Measurements from ENCODE around the gene NUDC. TPM values are rescaled to one million over a fixed set of nuclear protein-coding genes. Genes with fewer than 3 reads are reported as not detected.

NUDC gene
- total RNA-seq, 1 experiment from 2014 or later = 118 TPM

DNA sequence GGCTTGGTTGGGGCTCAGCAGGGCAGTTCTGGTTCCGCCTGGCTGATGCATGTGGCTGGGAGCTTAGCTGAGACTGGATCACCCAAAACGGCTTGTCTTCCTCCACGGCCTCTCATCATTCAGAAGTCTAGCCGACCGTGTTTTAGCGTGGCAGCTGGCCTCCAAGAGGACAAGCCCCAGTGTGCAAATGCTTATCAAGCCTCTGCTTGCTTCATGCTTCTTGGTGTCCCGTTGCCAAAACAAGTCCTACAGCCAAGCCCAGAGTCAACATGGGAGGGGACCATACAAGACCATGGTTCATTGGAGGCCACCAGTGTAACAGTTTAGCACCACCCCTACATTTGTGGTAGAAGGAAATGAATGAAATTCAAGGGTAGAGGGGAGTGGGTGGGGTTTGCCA lies 49.3 kb downstream of the NUDC start:
- CTCF ChIA-PET = interaction anchor here (5.5 kb wide), 1 partner anchor 28 kb away, joined by 73 read pairs; no protein-coding TSS in a partner anchor
- POLR2A ChIA-PET = no interaction called here
- Mint-ChIP-seq H3K36me3 (no peaks in the 10 kb centered on the region), H3K27me3 (ENCODE audit: low read depth) (peaks cover 5% of the 10 kb centered on the region; the same call in 1 of the 2 replicates), H3K4me1 (peaks cover 19% of the 10 kb centered on the region), H3K27ac (no peak overlapping the region), H3K4me3 (no peak overlapping the region), H3K9me3 (no peaks in the 10 kb centered on the region)
- no peak for DNase-seq (ENCODE audit: low spot score)
- ATAC-seq = no peak
- TF ChIP-seq MYBL2 (CRISPR knock-in tag; IDR thresholded peaks at IDR 0.05) = no peak
- TF ChIP-seq AFF4 (CRISPR knock-in tag; IDR thresholded peaks at IDR 0.05; ENCODE audit: borderline replicate concordance) = no peak
- no peak for TF ChIP-seq ZNF219 (CRISPR knock-in tag; IDR thresholded peaks at IDR 0.05; ENCODE audit: borderline replicate concordance)
- TF ChIP-seq ZNF396 (CRISPR knock-in tag; IDR thresholded peaks at IDR 0.05; ENCODE audit: borderline replicate concordance) = no peak
- TF ChIP-seq ARID4B (CRISPR knock-in tag; IDR thresholded peaks at IDR 0.05; ENCODE audit: borderline replicate concordance) = no peak

GRCh38 chr1:26971590-26971989 lies 50.0 kb downstream of the NUDC start:
- Mint-ChIP-seq H3K4me3 (no peak overlapping the region), H3K27ac (no peak overlapping the region), H3K9me3 (no peaks in the 10 kb centered on the region), H3K27me3 (ENCODE audit: low read depth) (peaks cover 5% of the 10 kb centered on the region; the same call in 1 of the 2 replicates), H3K36me3 (no peaks in the 10 kb centered on the region), H3K4me1 (peaks cover 17% of the 10 kb centered on the region)
- DNase-seq (ENCODE audit: low spot score) (no peak), ATAC-seq (no peak)
- no peak for TF ChIP-seq NR2C2 (CRISPR knock-in tag; IDR thresholded peaks at IDR 0.05)
- no peak for TF ChIP-seq SP1 (CRISPR knock-in tag; conservative IDR thresholded peaks at IDR 0.05)
- TF ChIP-seq PREB (CRISPR knock-in tag; IDR thresholded peaks at IDR 0.05; ENCODE audit: borderline replicate concordance) = no peak
- TF ChIP-seq SMAD3 (CRISPR knock-in tag; IDR thresholded peaks at IDR 0.05; ENCODE audit: borderline replicate concordance) = no peak
- TF ChIP-seq, protein P1, sequence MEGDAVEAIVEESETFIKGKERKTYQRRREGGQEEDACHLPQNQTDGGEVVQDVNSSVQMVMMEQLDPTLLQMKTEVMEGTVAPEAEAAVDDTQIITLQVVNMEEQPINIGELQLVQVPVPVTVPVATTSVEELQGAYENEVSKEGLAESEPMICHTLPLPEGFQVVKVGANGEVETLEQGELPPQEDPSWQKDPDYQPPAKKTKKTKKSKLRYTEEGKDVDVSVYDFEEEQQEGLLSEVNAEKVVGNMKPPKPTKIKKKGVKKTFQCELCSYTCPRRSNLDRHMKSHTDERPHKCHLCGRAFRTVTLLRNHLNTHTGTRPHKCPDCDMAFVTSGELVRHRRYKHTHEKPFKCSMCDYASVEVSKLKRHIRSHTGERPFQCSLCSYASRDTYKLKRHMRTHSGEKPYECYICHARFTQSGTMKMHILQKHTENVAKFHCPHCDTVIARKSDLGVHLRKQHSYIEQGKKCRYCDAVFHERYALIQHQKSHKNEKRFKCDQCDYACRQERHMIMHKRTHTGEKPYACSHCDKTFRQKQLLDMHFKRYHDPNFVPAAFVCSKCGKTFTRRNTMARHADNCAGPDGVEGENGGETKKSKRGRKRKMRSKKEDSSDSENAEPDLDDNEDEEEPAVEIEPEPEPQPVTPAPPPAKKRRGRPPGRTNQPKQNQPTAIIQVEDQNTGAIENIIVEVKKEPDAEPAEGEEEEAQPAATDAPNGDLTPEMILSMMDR (IDR thresholded peaks at IDR 0.05) = no peak
- TF ChIP-seq CBFB (CRISPR knock-in tag; IDR thresholded peaks at IDR 0.05; ENCODE audit: low read depth) = no peak
- no peak for TF ChIP-seq EMX1 (CRISPR knock-in tag; IDR thresholded peaks at IDR 0.05)
- TF ChIP-seq ESRRA (CRISPR knock-in tag; IDR thresholded peaks at IDR 0.05; ENCODE audit: borderline replicate concordance) = no peak
- TF ChIP-seq, protein P2, sequence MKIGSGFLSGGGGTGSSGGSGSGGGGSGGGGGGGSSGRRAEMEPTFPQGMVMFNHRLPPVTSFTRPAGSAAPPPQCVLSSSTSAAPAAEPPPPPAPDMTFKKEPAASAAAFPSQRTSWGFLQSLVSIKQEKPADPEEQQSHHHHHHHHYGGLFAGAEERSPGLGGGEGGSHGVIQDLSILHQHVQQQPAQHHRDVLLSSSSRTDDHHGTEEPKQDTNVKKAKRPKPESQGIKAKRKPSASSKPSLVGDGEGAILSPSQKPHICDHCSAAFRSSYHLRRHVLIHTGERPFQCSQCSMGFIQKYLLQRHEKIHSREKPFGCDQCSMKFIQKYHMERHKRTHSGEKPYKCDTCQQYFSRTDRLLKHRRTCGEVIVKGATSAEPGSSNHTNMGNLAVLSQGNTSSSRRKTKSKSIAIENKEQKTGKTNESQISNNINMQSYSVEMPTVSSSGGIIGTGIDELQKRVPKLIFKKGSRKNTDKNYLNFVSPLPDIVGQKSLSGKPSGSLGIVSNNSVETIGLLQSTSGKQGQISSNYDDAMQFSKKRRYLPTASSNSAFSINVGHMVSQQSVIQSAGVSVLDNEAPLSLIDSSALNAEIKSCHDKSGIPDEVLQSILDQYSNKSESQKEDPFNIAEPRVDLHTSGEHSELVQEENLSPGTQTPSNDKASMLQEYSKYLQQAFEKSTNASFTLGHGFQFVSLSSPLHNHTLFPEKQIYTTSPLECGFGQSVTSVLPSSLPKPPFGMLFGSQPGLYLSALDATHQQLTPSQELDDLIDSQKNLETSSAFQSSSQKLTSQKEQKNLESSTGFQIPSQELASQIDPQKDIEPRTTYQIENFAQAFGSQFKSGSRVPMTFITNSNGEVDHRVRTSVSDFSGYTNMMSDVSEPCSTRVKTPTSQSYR (CRISPR knock-in tag; IDR thresholded peaks at IDR 0.05) = no peak
- TF ChIP-seq ZNF512 (CRISPR knock-in tag; IDR thresholded peaks at IDR 0.05; ENCODE audit: borderline replicate concordance) = no peak
- no peak for TF ChIP-seq ZNF219 (CRISPR knock-in tag; IDR thresholded peaks at IDR 0.05; ENCODE audit: borderline replicate concordance)
- no peak for TF ChIP-seq KAT7 (CRISPR knock-in tag; IDR thresholded peaks at IDR 0.05; ENCODE audit: borderline replicate concordance)
- TF ChIP-seq MLX (CRISPR knock-in tag; IDR thresholded peaks at IDR 0.05) = no peak
- no peak for TF ChIP-seq GTF2I (CRISPR knock-in tag; conservative IDR thresholded peaks at IDR 0.05)
- CTCF ChIA-PET = interaction anchor here (1.0 to 1.6 kb wide), 2 partner anchors 26 to 37 kb away, joined by 3 to 8 read pairs; no protein-coding TSS in a partner anchor
- POLR2A ChIA-PET = interaction anchor here (0.8 kb wide), 1 partner anchor 23 kb away, joined by 3 read pairs; no protein-coding TSS in a partner anchor
